ENCODE measurements around the gene CCDC120. TPM values are rescaled to one million over a fixed set of nuclear protein-coding genes. Genes with fewer than 3 reads are reported as not detected.
A peak's percentile ranks its signal among the peaks of the same experiment; 100 is the strongest.

The CCDC120 gene
- total and polyA plus RNA-seq, 4 donors, result 4.3 to 7.6 (median 5.7) TPM

- peak; percentile 90 for ATAC-seq (ENCODE audit: low FRiP score)
- WGBS, 2 donors, result 1 to 32% methylated on average over 54 to 55 of the region's 55 CpGs
- no peaks in the 10 kb centered on the region for H3K9me3 ChIP-seq (ENCODE audit: control insufficient read depth, low read length)
- H3K27ac ChIP-seq (ENCODE audit: low read depth in 1 of 2, low read length in 2 of 2), result peak within 1 kb of the TSS; percentile 23 to 86
- H3K4me3 ChIP-seq (ENCODE audit: low read length in 2 of 2), result peak within 1 kb of the TSS; percentile 54 to 87
- no peaks in the 10 kb centered on the region for H3K4me1 ChIP-seq (ENCODE audit: control insufficient read depth in 1 of 2, insufficient read depth in 2 of 2, low read length in 2 of 2)
- intact Hi-C loops (cut with DNase I), result no loop called here
- no peaks in the 10 kb centered on the region for H3K36me3 ChIP-seq (ENCODE audit: control insufficient read depth in 1 of 2, insufficient read depth in 2 of 2, low read length in 1 of 2)
- DNase-seq, result peak; percentile 83 to 90
- no peaks in the 10 kb centered on the region for H3K27me3 ChIP-seq (ENCODE audit: control insufficient read depth in 1 of 2, insufficient read depth in 2 of 2, low read length in 1 of 2)
Observed at GRCh38 chrX:49079489-49080428, 21.0 kb downstream of the CCDC120 start, which contains the start of gene WDR45. WDR45 (minus strand) TSS chrX:49079887; CDS start chrX:49078095, 1,792 bp downstream.

GRCh38 chrX:49082271-49082871, 23.6 kb downstream of the CCDC120 start:
- H3K9me3 ChIP-seq (ENCODE audit: control insufficient read depth, low read length), result no peaks in the 10 kb centered on the region
- H3K4me1 ChIP-seq (ENCODE audit: control insufficient read depth in 1 of 2, insufficient read depth in 2 of 2, low read length in 2 of 2), result no peaks in the 10 kb centered on the region
- H3K4me3 ChIP-seq (ENCODE audit: low read length in 2 of 2), result no peak overlapping the region
- H3K36me3 ChIP-seq (ENCODE audit: control insufficient read depth in 1 of 2, insufficient read depth in 2 of 2, low read length in 1 of 2), result no peaks in the 10 kb centered on the region
- DNase-seq (no peak), ATAC-seq (ENCODE audit: low FRiP score) (no peak)
- WGBS, 2 donors, result 76 to 81% methylated on average over 4 of the region's 4 CpGs
- intact Hi-C loops (cut with DNase I), result no loop called here
- H3K27ac ChIP-seq (ENCODE audit: low read depth in 1 of 2, low read length in 2 of 2), result no peak overlapping the region
- H3K27me3 ChIP-seq (ENCODE audit: control insufficient read depth in 1 of 2, insufficient read depth in 2 of 2, low read length in 1 of 2), result no peaks in the 10 kb centered on the region

GRCh38 chrX:49089553-49089952, 30.8 kb downstream of the CCDC120 start:
- Histone ChIP-seq H3K4me1 (ENCODE audit: control insufficient read depth in 1 of 2, insufficient read depth in 2 of 2, low read length in 2 of 2) (no peaks in the 10 kb centered on the region), H3K27me3 (ENCODE audit: control insufficient read depth in 1 of 2, insufficient read depth in 2 of 2, low read length in 1 of 2) (no peaks in the 10 kb centered on the region), H3K27ac (ENCODE audit: low read depth in 1 of 2, low read length in 2 of 2) (no peak overlapping the region), H3K36me3 (ENCODE audit: control insufficient read depth in 1 of 2, insufficient read depth in 2 of 2, low read length in 1 of 2) (no peaks in the 10 kb centered on the region), H3K4me3 (ENCODE audit: low read length in 2 of 2) (no peak overlapping the region), H3K9me3 (ENCODE audit: control insufficient read depth, low read length) (no peaks in the 10 kb centered on the region)
- 67 to 72% methylated on average over 4 of the region's 4 CpGs for WGBS, 2 donors
- intact Hi-C loops (cut with DNase I), result no loop called here
- ATAC-seq (ENCODE audit: low FRiP score) (no peak), DNase-seq (no peak)

- Histone ChIP-seq H3K9me3 (ENCODE audit: control insufficient read depth, low read length) (no peaks in the 10 kb centered on the region), H3K4me1 (ENCODE audit: control insufficient read depth in 1 of 2, insufficient read depth in 2 of 2, low read length in 2 of 2) (no peaks in the 10 kb centered on the region), H3K4me3 (ENCODE audit: low read length in 2 of 2) (no peak overlapping the region), H3K36me3 (ENCODE audit: control insufficient read depth in 1 of 2, insufficient read depth in 2 of 2, low read length in 1 of 2) (no peaks in the 10 kb centered on the region), H3K27ac (ENCODE audit: low read depth in 1 of 2, low read length in 2 of 2) (no peak overlapping the region), H3K27me3 (ENCODE audit: control insufficient read depth in 1 of 2, insufficient read depth in 2 of 2, low read length in 1 of 2) (no peaks in the 10 kb centered on the region)
- ATAC-seq (ENCODE audit: low FRiP score) (no peak), DNase-seq (no peak)
- intact Hi-C loops (cut with DNase I), result no loop called here
- 89 to 97% methylated on average over 4 of the region's 4 CpGs for WGBS, 2 donors
Observed at GRCh38 chrX:49096419-49096818, 37.6 kb downstream of the CCDC120 start.

- WGBS, 2 donors, result 0 to 44% methylated on average over 71 to 74 of the region's 74 CpGs
- H3K27ac ChIP-seq (ENCODE audit: low read depth in 1 of 2, low read length in 2 of 2), result peak overlapping the region in 1 of 2 donors; percentile 89
- DNase-seq (peak; percentile 93 to 95), ATAC-seq (ENCODE audit: low FRiP score) (peak; percentile 96)
- no peaks in the 10 kb centered on the region for H3K9me3 ChIP-seq (ENCODE audit: control insufficient read depth, low read length)
- H3K4me1 ChIP-seq (ENCODE audit: control insufficient read depth in 1 of 2, insufficient read depth in 2 of 2, low read length in 2 of 2), result no peaks in the 10 kb centered on the region
- no peaks in the 10 kb centered on the region for H3K36me3 ChIP-seq (ENCODE audit: control insufficient read depth in 1 of 2, insufficient read depth in 2 of 2, low read length in 1 of 2)
- intact Hi-C loops (cut with DNase I), result no loop called here
- H3K4me3 ChIP-seq (ENCODE audit: low read length in 2 of 2), result peak overlapping the region; percentile 32 to 75
- H3K27me3 ChIP-seq (ENCODE audit: control insufficient read depth in 1 of 2, insufficient read depth in 2 of 2, low read length in 1 of 2), result no peaks in the 10 kb centered on the region
Observed at GRCh38 chrX:49100704-49101628, 42.2 kb downstream of the CCDC120 start.

GRCh38 chrX:49101629-49101984, 42.8 kb downstream of the CCDC120 start:
- H3K36me3 ChIP-seq (ENCODE audit: control insufficient read depth in 1 of 2, insufficient read depth in 2 of 2, low read length in 1 of 2), result no peaks in the 10 kb centered on the region
- H3K27ac ChIP-seq (ENCODE audit: low read depth in 1 of 2, low read length in 2 of 2), result peak overlapping the region in 1 of 2 donors; percentile 14
- no peaks in the 10 kb centered on the region for H3K4me1 ChIP-seq (ENCODE audit: control insufficient read depth in 1 of 2, insufficient read depth in 2 of 2, low read length in 2 of 2)
- ATAC-seq (ENCODE audit: low FRiP score) (peak; percentile 37), DNase-seq (no peak)
- 14 to 35% methylated on average over 9 of the region's 9 CpGs for WGBS, 2 donors
- H3K27me3 ChIP-seq (ENCODE audit: control insufficient read depth in 1 of 2, insufficient read depth in 2 of 2, low read length in 1 of 2), result no peaks in the 10 kb centered on the region
- intact Hi-C loops (cut with DNase I), result no loop called here
- H3K9me3 ChIP-seq (ENCODE audit: control insufficient read depth, low read length), result no peaks in the 10 kb centered on the region
- peak overlapping the region in 1 of 2 donors; percentile 31 for H3K4me3 ChIP-seq (ENCODE audit: low read length in 2 of 2)

GRCh38 chrX:49102190-49102589, 43.4 kb downstream of the CCDC120 start:
- DNase-seq (no peak), ATAC-seq (ENCODE audit: low FRiP score) (no peak)
- Histone ChIP-seq H3K27me3 (ENCODE audit: control insufficient read depth in 1 of 2, insufficient read depth in 2 of 2, low read length in 1 of 2) (no peaks in the 10 kb centered on the region), H3K27ac (ENCODE audit: low read depth in 1 of 2, low read length in 2 of 2) (no peak overlapping the region), H3K4me1 (ENCODE audit: control insufficient read depth in 1 of 2, insufficient read depth in 2 of 2, low read length in 2 of 2) (no peaks in the 10 kb centered on the region), H3K36me3 (ENCODE audit: control insufficient read depth in 1 of 2, insufficient read depth in 2 of 2, low read length in 1 of 2) (no peaks in the 10 kb centered on the region), H3K9me3 (ENCODE audit: control insufficient read depth, low read length) (no peaks in the 10 kb centered on the region), H3K4me3 (ENCODE audit: low read length in 2 of 2) (no peak overlapping the region)
- WGBS, 2 donors, result 72 to 76% methylated on average over 9 of the region's 9 CpGs
- intact Hi-C loops (cut with DNase I), result no loop called here

- ATAC-seq (ENCODE audit: low FRiP score) (no peak), DNase-seq (no peak)
- no peaks in the 10 kb centered on the region for H3K36me3 ChIP-seq (ENCODE audit: control insufficient read depth in 1 of 2, insufficient read depth in 2 of 2, low read length in 1 of 2)
- no peaks in the 10 kb centered on the region for H3K4me1 ChIP-seq (ENCODE audit: control insufficient read depth in 1 of 2, insufficient read depth in 2 of 2, low read length in 2 of 2)
- WGBS, 2 donors, result 62 to 71% methylated on average over 3 of the region's 3 CpGs
- no peaks in the 10 kb centered on the region for H3K9me3 ChIP-seq (ENCODE audit: control insufficient read depth, low read length)
- H3K27ac ChIP-seq (ENCODE audit: low read depth in 1 of 2, low read length in 2 of 2), result no peak overlapping the region
- H3K27me3 ChIP-seq (ENCODE audit: control insufficient read depth in 1 of 2, insufficient read depth in 2 of 2, low read length in 1 of 2), result no peaks in the 10 kb centered on the region
- intact Hi-C loops (cut with DNase I), result no loop called here
- no peak overlapping the region for H3K4me3 ChIP-seq (ENCODE audit: low read length in 2 of 2)
Observed at GRCh38 chrX:49103637-49104036, 44.8 kb downstream of the CCDC120 start.

All from aorta (tissue), 5 donors.